Suprapubic skin (tissue), 3 donors: ENCODE data around the gene LARP4B.

Source experiments
- CTCF ChIP-seq, 2 donors: fragments of 200-600 bp in 1 of 2; fragments of 450-650 bp in 1 of 2; sonication (generic) in 1 of 2; IDR thresholded peaks; one replicate each; pipeline ENCODE4 v1.5.1; 2016 to 2019; ENCODE audit warnings: antibody characterized with exemption in 2 of 2, mild to moderate bottlenecking in 1 of 2, moderate library complexity in 1 of 2
- EP300 ChIP-seq: sonication (generic); formaldehyde crosslinking; IDR thresholded peaks from one replicate; pipeline ENCODE4 v1.6.1; 2017; ENCODE audit warnings: antibody characterized with exemption
- POLR2A ChIP-seq, 2 donors: fragments of 450-650 bp; IDR thresholded peaks; one replicate each; pipeline ENCODE4 v1.6.1; 2017; ENCODE audit warnings: antibody characterized with exemption in 2 of 2, mild to moderate bottlenecking in 2 of 2, moderate library complexity in 2 of 2

- TF ChIP-seq EP300, result no peak
- TF ChIP-seq POLR2A (IDR thresholded peaks at IDR 0.05), result no peak
- no peak for TF ChIP-seq CTCF (IDR thresholded peaks at IDR 0.05)
Measured at GRCh38 chr10:794382-794956, 137.0 kb downstream of the LARP4B start.
